ENCODE measurements around the gene LOC101059915.
"Not testable (repeated sequence)": the region's sequence is repeated elsewhere in the genome, so short reads cannot be mapped to it uniquely, and the experiment has no call there.

LOC101059915 gene

GRCh38 chrX:71676068-71676795 is 8.9 kb downstream of the LOC101059915 start:
- DNase-seq = not testable (repeated sequence)

- not testable (repeated sequence) for DNase-seq
Measured at GRCh38 chrX:71677195-71677594, 9.8 kb downstream of the LOC101059915 start.

GRCh38 chrX:71679575-71680207 is 12.3 kb downstream of the LOC101059915 start:
- no peak for DNase-seq

GRCh38 chrX:71696641-71697465 is 29.5 kb downstream of the LOC101059915 start:
- DNase-seq = not testable (repeated sequence)

GRCh38 chrX:71697466-71698298 is 30.3 kb downstream of the LOC101059915 start:
- not testable (repeated sequence) for DNase-seq

- DNase-seq = not testable (repeated sequence)
Measured at GRCh38 chrX:71698299-71699022, 31.1 kb downstream of the LOC101059915 start.

- not testable (repeated sequence) for DNase-seq
Measured at GRCh38 chrX:71699023-71699344, 31.6 kb downstream of the LOC101059915 start.

GRCh38 chrX:71702853-71703252 is 35.5 kb downstream of the LOC101059915 start:
- DNase-seq = not testable (repeated sequence)

GRCh38 chrX:71714064-71714463 is 46.7 kb downstream of the LOC101059915 start:
- DNase-seq = not testable (repeated sequence)

GRCh38 chrX:71715551-71715950 is 48.2 kb downstream of the LOC101059915 start:
- DNase-seq = not testable (repeated sequence)

GRCh38 chrX:71716323-71716722 is 49.0 kb downstream of the LOC101059915 start:
- not testable (repeated sequence) for DNase-seq

GRCh38 chrX:71718185-71718584 is 50.8 kb downstream of the LOC101059915 start, which contains the start of gene CXorf49:
CXorf49 (minus strand) TSS chrX:71718285; CDS start chrX:71718151, 134 bp downstream.
- DNase-seq = not testable (repeated sequence)

GRCh38 chrX:71719195-71719594 is 51.8 kb downstream of the LOC101059915 start:
- not testable (repeated sequence) for DNase-seq

- not testable (repeated sequence) for DNase-seq
Measured at GRCh38 chrX:71720289-71720886, 53.0 kb downstream of the LOC101059915 start.

Data from activated CD4-positive, alpha-beta T cell treated with anti-CD3 and anti-CD28 coated beads, Interleukin-2, amount 50 U/mL, for 48 hours (primary cell).